GM19099 (cell line): Measurements from ENCODE around the gene F5.

Source experiments
- POLR2A ChIP-seq: IDR thresholded peaks from 3 replicates; pipeline ENCODE4 v1.6.1; 2011; ENCODE audit warnings: low read depth; ENCODE audit not compliant: insufficient read length; ENCODE audit errors: extremely low read depth

Gene F5

GRCh38 chr1:169601096-169601881, 15.0 kb upstream of the F5 start:
- TF ChIP-seq POLR2A, result no peak

- TF ChIP-seq POLR2A, result no peak
These were observed 9.8 kb upstream of the F5 start for GRCh38 chr1:169595764-169596711.

- TF ChIP-seq POLR2A, result no peak
These were observed 8.1 kb upstream of the F5 start for GRCh38 chr1:169594391-169594790.

GRCh38 chr1:169590932-169591331, 4.7 kb upstream of the F5 start:
- TF ChIP-seq POLR2A, result no peak

GRCh38 chr1:169588785-169589485, 2.7 kb upstream of the F5 start:
- no peak for TF ChIP-seq POLR2A

- no peak for TF ChIP-seq POLR2A
These were observed 1.8 kb upstream of the F5 start for GRCh38 chr1:169588112-169588511.

GRCh38 chr1:169586067-169586394, 250 bp downstream of the F5 start:
- TF ChIP-seq POLR2A, result no peak

- TF ChIP-seq POLR2A, result no peak
These were observed 1.1 kb downstream of the F5 start for GRCh38 chr1:169585181-169585580.

GRCh38 chr1:169584483-169585144, 1.7 kb downstream of the F5 start:
- TF ChIP-seq POLR2A, result no peak

GRCh38 chr1:169577981-169578738, 8.1 kb downstream of the F5 start:
- no peak for TF ChIP-seq POLR2A

GRCh38 chr1:169576935-169577331, 9.3 kb downstream of the F5 start:
- TF ChIP-seq POLR2A, result no peak

- TF ChIP-seq POLR2A, result no peak
These were observed 9.9 kb downstream of the F5 start for GRCh38 chr1:169576241-169576934.

GRCh38 chr1:169574336-169574735, 11.9 kb downstream of the F5 start:
- TF ChIP-seq POLR2A, result no peak

GRCh38 chr1:169572187-169572586, 14.1 kb downstream of the F5 start:
- TF ChIP-seq POLR2A, result no peak

GRCh38 chr1:169571450-169571849, 14.8 kb downstream of the F5 start:
- TF ChIP-seq POLR2A, result no peak
